HepG2 (cell line): ENCODE results near the gene CYP26B1.

Source experiments
- HNRNPUL1 ChIP-seq: fragments of 200-400 bp; formaldehyde crosslinking; IDR thresholded peaks from 2 replicates; pipeline ENCODE4 v1.6.1; 2017; ENCODE audit warnings: low read depth, mild to moderate bottlenecking, low read length, moderate library complexity
- KDM1A ChIP-seq: IDR thresholded peaks from 2 replicates; pipeline ENCODE4 v1.6.1; 2016; ENCODE audit warnings: missing compliant biosample characterization
- KLF12 ChIP-seq: sonication (generic); formaldehyde crosslinking; IDR thresholded peaks from 2 replicates; pipeline ENCODE4 v1.4.0; 2020; ENCODE audit warnings: missing genetic modification reagents, borderline replicate concordance
- POLR2A ChIP-seq, 2 experiments: IDR thresholded peaks; 2 replicates each; pipeline ENCODE4 v1.6.1; 2011; ENCODE audit warnings: low read depth in 2 of 2, low read length in 2 of 2, mild to moderate bottlenecking in 1 of 2, moderate library complexity in 1 of 2; ENCODE audit not compliant: insufficient read depth in 1 of 2
- RXRA ChIP-seq: sonication (generic); formaldehyde crosslinking; IDR thresholded peaks from 2 replicates; pipeline ENCODE4 v1.5.1; 2020; ENCODE audit warnings: missing genetic modification reagents
- SAFB2 ChIP-seq: sonication (generic); formaldehyde crosslinking; IDR thresholded peaks from 2 replicates; pipeline ENCODE4 v1.5.1; 2020; ENCODE audit warnings: missing genetic modification reagents, low read depth, mild to moderate bottlenecking, borderline replicate concordance
- TP53 ChIP-seq: sonication (generic); formaldehyde crosslinking; conservative IDR thresholded peaks from 2 replicates; pipeline ENCODE4 v1.4.0; 2020; ENCODE audit warnings: missing genetic modification reagents
- ZNF224 ChIP-seq: sonication (generic); formaldehyde crosslinking; IDR thresholded peaks from 2 replicates; pipeline ENCODE4 v1.5.0; 2020; ENCODE audit warnings: mild to moderate bottlenecking, missing genetic modification reagents

GRCh38 chr2:72117029-72117428, 30.6 kb downstream of the CYP26B1 start:
- TF ChIP-seq KLF12 (CRISPR knock-in tag) (no peak), ZNF224 (CRISPR knock-in tag) (no peak), HNRNPUL1 (no peak), TP53 (no peak), KDM1A (no peak), POLR2A (IDR thresholded peaks at IDR 0.05; ENCODE audit: insufficient read depth in 1 of 2, low read depth in 2 of 2, low read length in 2 of 2) (no peak), RXRA (CRISPR knock-in tag) (no peak), SAFB2 (CRISPR knock-in tag) (no peak)
